Stomach (tissue), 9 donors: ENCODE results near the gene DOCK3. TPM values are rescaled to one million over a fixed set of nuclear protein-coding genes. Genes with fewer than 3 reads are reported as not detected.
"Not testable (repeated sequence)": the region's sequence is repeated elsewhere in the genome, so short reads cannot be mapped to it uniquely, and the experiment has no call there.

Source experiments
- DNase-seq, 2 donors: peaks; one replicate each; pipeline versions ENCODE4 v3.0.0 to v3.0.0-alpha.2; 2013 to 2019
- H3K27ac ChIP-seq, 5 donors: fragments of 200-600 bp in 4 of 5; sonication (generic) in 4 of 5; one replicate each; pipeline ENCODE4 v1.5.1; 2013 to 2019; ENCODE audit warnings: mild to moderate bottlenecking in 1 of 5, moderate library complexity in 1 of 5
- H3K27me3 ChIP-seq, 3 donors: fragments of 200-600 bp; sonication (generic); one replicate each; pipeline ENCODE4 v1.5.1; 2017 to 2019; ENCODE audit warnings: mixed run types in 1 of 3
- H3K36me3 ChIP-seq, 4 donors: fragments of 200-600 bp; sonication (generic); 1 replicate in 3 of 4; 2 replicates in 1 of 4; pipeline ENCODE4 v1.5.1; 2016 to 2019
- H3K4me1 ChIP-seq, 4 donors: fragments of 200-600 bp; sonication (generic); one replicate each; pipeline ENCODE4 v1.5.1; 2016 to 2019
- H3K4me3 ChIP-seq, 4 donors: fragments of 200-600 bp; sonication (generic) in 3 of 4; one replicate each; pipeline ENCODE4 v1.5.1; 2016 to 2019; ENCODE audit warnings: mild to moderate bottlenecking in 1 of 4
- H3K9me3 ChIP-seq, 4 donors: fragments of 200-600 bp; sonication (generic); one replicate each; pipeline ENCODE4 v1.5.1; 2016 to 2019
- CTCF ChIP-seq, 7 experiments: fragments of 450-650 bp in 4 of 7; fragments of 200-600 bp in 3 of 7; sonication (generic) in 3 of 7; IDR thresholded peaks; one replicate each; pipeline ENCODE4 v1.5.1; 2016 to 2019; ENCODE audit warnings: antibody characterized with exemption in 7 of 7, control low read depth in 2 of 7, mild to moderate bottlenecking in 1 of 7
- EP300 ChIP-seq: sonication (generic); formaldehyde crosslinking; IDR thresholded peaks from one replicate; pipeline ENCODE4 v1.6.1; 2017; ENCODE audit warnings: antibody characterized with exemption
- POLR2A ChIP-seq, 4 donors: fragments of 450-650 bp; IDR thresholded peaks; one replicate each; pipeline ENCODE4 v1.6.1; 2016; ENCODE audit warnings: antibody characterized with exemption in 4 of 4, control low read depth in 2 of 4, mild to moderate bottlenecking in 1 of 4, moderate library complexity in 1 of 4
- POLR2AphosphoS5 ChIP-seq, 3 donors: sonication (generic); formaldehyde crosslinking; IDR thresholded peaks; one replicate each; pipeline ENCODE4 v1.6.1; 2016; ENCODE audit warnings: antibody characterized with exemption in 3 of 3
- WGBS, 5 donors: extraction: QIAGEN DNeasy Blood & Tissue Kit in 3 of 5; methylation state at CpG; one replicate each; pipeline versions ENCODE4 v1.1.5 to v1.1.7; 2013 to 2018; 5-methylcytosine and 5-hydroxymethylcytosine counted together
- intact Hi-C: fragments of 100-400 bp; cut with DNase I; formaldehyde crosslinking; loops from one replicate; pipeline ENCODE4 v1.15.1; 2023; ENCODE audit warnings: low total_unique reads
- polyA plus RNA-seq, 3 donors: library from polyadenylated mRNA; stranded (reverse); fragments of 200-250 nt; gene quantifications; one replicate each; pipeline ENCODE4 v1.2.3, GENCODE V29; 2013
- total RNA-seq, 5 donors: library from RNA; depleted of rRNA; stranded (reverse); fragments of >200 nt; gene quantifications; one replicate each; pipeline versions ENCODE4 v1.1.0 to v1.2.3, GENCODE V29; 2014 to 2016
- donor health status: healthy with polysubstance abuse.
- donor health status: Bipolar disorder and iron deficiency.
- donor health status: healthy.

DOCK3 gene
- total and polyA plus RNA-seq, 8 donors = 0.06 to 2.3 (median 1.0) TPM; not detected in 2

DNA sequence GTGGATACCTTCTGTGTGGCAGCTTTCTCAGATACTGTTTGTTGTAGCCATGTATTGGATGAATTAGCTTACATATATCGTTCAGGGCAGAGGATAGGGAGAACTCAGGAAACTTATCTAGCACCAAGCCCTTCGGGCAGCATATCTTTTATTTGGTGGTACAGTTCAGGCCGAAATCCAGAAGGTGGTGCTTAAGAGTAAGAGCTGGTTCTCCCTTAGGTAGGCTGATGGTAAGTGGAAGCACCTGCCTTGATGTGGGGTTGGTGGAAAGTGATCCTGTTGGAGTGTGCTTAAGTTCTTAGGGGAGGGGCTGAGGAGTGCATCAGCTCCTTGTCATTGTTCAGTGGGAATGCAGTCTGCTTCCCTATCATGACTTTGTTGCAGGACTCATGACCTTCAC lies 187.5 kb downstream of the DOCK3 start:
- H3K4me1 ChIP-seq = no peaks in the 10 kb centered on the region
- no peaks in the 10 kb centered on the region for H3K27me3 ChIP-seq
- H3K27ac ChIP-seq = no peak overlapping the region
- TF ChIP-seq POLR2A (IDR thresholded peaks at IDR 0.05) (no peak), CTCF (IDR thresholded peaks at IDR 0.05) (no peak), EP300 (no peak), POLR2AphosphoS5 (IDR thresholded peaks at IDR 0.05) (no peak)
- WGBS, 5 donors = 67 to 79% (median 68%) methylated on average over 3 of the region's 3 CpGs
- intact Hi-C loops = no loop called here
- H3K9me3 ChIP-seq = peaks cover 2 to 11% (median 6%) of the 10 kb centered on the region in 4 donors
- no peak overlapping the region for H3K4me3 ChIP-seq
- no peak for DNase-seq
- no peaks in the 10 kb centered on the region for H3K36me3 ChIP-seq

DNA sequence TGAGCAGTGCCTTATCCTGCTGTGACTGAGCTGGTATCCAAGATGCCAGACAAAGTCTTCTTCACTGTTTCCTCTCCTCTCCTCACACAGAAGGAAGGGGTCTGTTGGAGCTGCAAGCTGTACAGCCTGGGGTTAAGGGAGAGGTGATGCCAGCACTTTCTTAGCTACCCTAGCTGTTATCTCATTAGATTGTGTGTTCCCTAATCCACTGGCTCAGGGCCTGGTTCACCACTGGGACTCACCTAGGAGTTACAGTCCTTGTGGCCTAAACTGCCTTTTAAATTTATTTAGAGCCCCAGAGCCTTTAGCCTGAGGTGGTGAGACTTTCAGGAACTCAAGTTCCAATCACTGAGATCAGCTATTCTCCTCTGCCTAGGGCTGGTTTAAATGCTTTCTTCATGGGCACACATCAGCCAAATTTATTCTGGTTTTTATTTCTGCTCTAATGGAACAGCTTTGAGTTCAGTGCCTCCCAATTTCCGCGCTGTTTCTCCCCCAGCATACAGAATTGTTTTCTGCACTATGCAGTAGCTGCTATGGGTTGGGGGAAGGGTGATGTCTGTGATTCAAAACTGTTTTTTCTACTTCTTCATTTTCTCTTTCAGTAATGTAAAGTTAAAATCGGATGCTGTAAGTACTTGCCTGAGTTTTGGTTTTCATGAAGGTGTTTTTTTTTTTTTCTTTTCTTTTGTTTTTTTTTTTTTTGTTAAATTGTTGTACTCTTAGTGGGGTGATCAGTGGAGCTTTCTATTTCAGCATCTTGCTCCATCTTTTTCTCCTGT lies 198.8 kb downstream of the DOCK3 start:
- intact Hi-C loops = no loop called here
- H3K36me3 ChIP-seq = no peaks in the 10 kb centered on the region
- no peak for TF ChIP-seq POLR2AphosphoS5 (IDR thresholded peaks at IDR 0.05)
- no peak for TF ChIP-seq CTCF (IDR thresholded peaks at IDR 0.05)
- TF ChIP-seq EP300 = no peak
- no peak for TF ChIP-seq POLR2A (IDR thresholded peaks at IDR 0.05)
- no peaks in the 10 kb centered on the region for H3K4me1 ChIP-seq
- no peak overlapping the region for H3K27ac ChIP-seq
- H3K4me3 ChIP-seq = no peak overlapping the region
- no peak for DNase-seq
- WGBS, 5 donors = 80 to 87% (median 86%) methylated on average over 3 of the region's 3 CpGs
- no peaks in the 10 kb centered on the region for H3K27me3 ChIP-seq
- peaks cover 0 to 6% (median 0%) of the 10 kb centered on the region in 4 donors for H3K9me3 ChIP-seq

GRCh38 chr3:50874876-50875275 lies 200.1 kb downstream of the DOCK3 start:
- H3K9me3 ChIP-seq, H3K4me3 ChIP-seq, H3K36me3 ChIP-seq, intact Hi-C loops, H3K27me3 ChIP-seq, H3K4me1 ChIP-seq, DNase-seq, H3K27ac ChIP-seq: not testable (repeated sequence)
- 32 to 59% (median 46%) methylated on average over 7 of the region's 7 CpGs for WGBS, 5 donors

- 55 to 80% (median 69%) methylated on average over 2 of the region's 2 CpGs for WGBS, 5 donors
- intact Hi-C loops = no loop called here
- Histone ChIP-seq H3K4me1 (no peaks in the 10 kb centered on the region), H3K9me3 (peaks cover 0 to 2% (median 0%) of the 10 kb centered on the region in 4 donors), H3K27me3 (no peaks in the 10 kb centered on the region), H3K36me3 (no peaks in the 10 kb centered on the region), H3K27ac (no peak overlapping the region), H3K4me3 (no peak overlapping the region)
- TF ChIP-seq EP300 (no peak), POLR2AphosphoS5 (IDR thresholded peaks at IDR 0.05) (no peak), POLR2A (IDR thresholded peaks at IDR 0.05) (no peak), CTCF (IDR thresholded peaks at IDR 0.05) (no peak)
- peak in 1 of 2 donors; percentile 38 for DNase-seq
Measured at GRCh38 chr3:50876947-50877346, 202.2 kb downstream of the DOCK3 start.

- H3K9me3 ChIP-seq, DNase-seq, intact Hi-C loops, H3K36me3 ChIP-seq, H3K27me3 ChIP-seq, H3K4me3 ChIP-seq, H3K4me1 ChIP-seq, H3K27ac ChIP-seq: not testable (repeated sequence)
- WGBS, 5 donors = 72 to 100% (median 85%) methylated on average over 1 of the region's 1 CpG
Measured at GRCh38 chr3:50882733-50883132, 208.0 kb downstream of the DOCK3 start.
